Thyroid gland (tissue), 4 donors: Measurements from ENCODE around the gene DALRD3.

Experiments used
- POLR2A ChIP-seq, 2 donors: fragments of 450-650 bp; IDR thresholded peaks; one replicate each; pipeline ENCODE4 v1.6.1; 2017; ENCODE audit warnings: antibody characterized with exemption in 2 of 2, mild to moderate bottlenecking in 2 of 2, moderate library complexity in 1 of 2
- TF ChIP-seq, protein P1 (sequence below), 6 experiments: fragments of 200-600 bp in 3 of 6; fragments of 450-650 bp in 3 of 6; sonication (generic) in 3 of 6; IDR thresholded peaks; one replicate each; pipeline ENCODE4 v1.5.1; 2016 to 2019; ENCODE audit warnings: antibody characterized with exemption in 6 of 6, mild to moderate bottlenecking in 2 of 6, inconsistent platforms in 1 of 6, moderate library complexity in 1 of 6

- TF ChIP-seq, protein P1, sequence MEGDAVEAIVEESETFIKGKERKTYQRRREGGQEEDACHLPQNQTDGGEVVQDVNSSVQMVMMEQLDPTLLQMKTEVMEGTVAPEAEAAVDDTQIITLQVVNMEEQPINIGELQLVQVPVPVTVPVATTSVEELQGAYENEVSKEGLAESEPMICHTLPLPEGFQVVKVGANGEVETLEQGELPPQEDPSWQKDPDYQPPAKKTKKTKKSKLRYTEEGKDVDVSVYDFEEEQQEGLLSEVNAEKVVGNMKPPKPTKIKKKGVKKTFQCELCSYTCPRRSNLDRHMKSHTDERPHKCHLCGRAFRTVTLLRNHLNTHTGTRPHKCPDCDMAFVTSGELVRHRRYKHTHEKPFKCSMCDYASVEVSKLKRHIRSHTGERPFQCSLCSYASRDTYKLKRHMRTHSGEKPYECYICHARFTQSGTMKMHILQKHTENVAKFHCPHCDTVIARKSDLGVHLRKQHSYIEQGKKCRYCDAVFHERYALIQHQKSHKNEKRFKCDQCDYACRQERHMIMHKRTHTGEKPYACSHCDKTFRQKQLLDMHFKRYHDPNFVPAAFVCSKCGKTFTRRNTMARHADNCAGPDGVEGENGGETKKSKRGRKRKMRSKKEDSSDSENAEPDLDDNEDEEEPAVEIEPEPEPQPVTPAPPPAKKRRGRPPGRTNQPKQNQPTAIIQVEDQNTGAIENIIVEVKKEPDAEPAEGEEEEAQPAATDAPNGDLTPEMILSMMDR (IDR thresholded peaks at IDR 0.05) = no peak
- TF ChIP-seq POLR2A (IDR thresholded peaks at IDR 0.05) = no peak
These were observed 52.0 kb downstream of the DALRD3 start for GRCh38 chr3:48966367-48966766.
